ENCODE data around the gene ARHGEF28.

Gene ARHGEF28

GRCh38 chr5:73776405-73776804 lies 150.4 kb downstream of the ARHGEF28 start:
- no peak for DNase-seq (ENCODE audit: low spot score)

- DNase-seq (ENCODE audit: low spot score) = no peak
Measured at GRCh38 chr5:73777192-73777591, 151.2 kb downstream of the ARHGEF28 start.

- no peak for DNase-seq (ENCODE audit: low spot score)
Measured at GRCh38 chr5:73780302-73781080, 154.5 kb downstream of the ARHGEF28 start.

GRCh38 chr5:73781107-73781768 lies 155.2 kb downstream of the ARHGEF28 start:
- no peak for DNase-seq (ENCODE audit: low spot score)

- no peak for DNase-seq (ENCODE audit: low spot score)
Measured at GRCh38 chr5:73783828-73784227, 157.8 kb downstream of the ARHGEF28 start.

GRCh38 chr5:73786043-73786831 lies 160.2 kb downstream of the ARHGEF28 start:
- no peak for DNase-seq (ENCODE audit: low spot score)

GRCh38 chr5:73789851-73790281 lies 163.9 kb downstream of the ARHGEF28 start:
- no peak for DNase-seq (ENCODE audit: low spot score)

GRCh38 chr5:73791389-73791788 lies 165.4 kb downstream of the ARHGEF28 start:
- no peak for DNase-seq (ENCODE audit: low spot score)

GRCh38 chr5:73792687-73793320 lies 166.8 kb downstream of the ARHGEF28 start:
- DNase-seq (ENCODE audit: low spot score) = no peak

GRCh38 chr5:73793911-73794310 lies 167.9 kb downstream of the ARHGEF28 start:
- no peak for DNase-seq (ENCODE audit: low spot score)

- no peak for DNase-seq (ENCODE audit: low spot score)
Measured at GRCh38 chr5:73796164-73797131, 170.5 kb downstream of the ARHGEF28 start.

GRCh38 chr5:73797132-73797510 lies 171.1 kb downstream of the ARHGEF28 start:
- no peak for DNase-seq (ENCODE audit: low spot score)

GRCh38 chr5:73799401-73799972 lies 173.5 kb downstream of the ARHGEF28 start:
- no peak for DNase-seq (ENCODE audit: low spot score)

GRCh38 chr5:73801686-73802085 lies 175.7 kb downstream of the ARHGEF28 start:
- no peak for DNase-seq (ENCODE audit: low spot score)

GRCh38 chr5:73805449-73805848 lies 179.5 kb downstream of the ARHGEF28 start:
- DNase-seq (ENCODE audit: low spot score) = no peak

- no peak for DNase-seq (ENCODE audit: low spot score)
Measured at GRCh38 chr5:73808911-73809310, 182.9 kb downstream of the ARHGEF28 start.

GRCh38 chr5:73810429-73810828 lies 184.4 kb downstream of the ARHGEF28 start:
- DNase-seq (ENCODE audit: low spot score) = no peak

GRCh38 chr5:73812457-73812856 lies 186.5 kb downstream of the ARHGEF28 start:
- no peak for DNase-seq (ENCODE audit: low spot score)

- DNase-seq (ENCODE audit: low spot score) = no peak
Measured at GRCh38 chr5:73812962-73813588, 187.1 kb downstream of the ARHGEF28 start.

- DNase-seq (ENCODE audit: low spot score) = no peak
Measured at GRCh38 chr5:73814233-73814846, 188.3 kb downstream of the ARHGEF28 start.
